Measurements from ENCODE around the gene LRRK1.

DNA sequence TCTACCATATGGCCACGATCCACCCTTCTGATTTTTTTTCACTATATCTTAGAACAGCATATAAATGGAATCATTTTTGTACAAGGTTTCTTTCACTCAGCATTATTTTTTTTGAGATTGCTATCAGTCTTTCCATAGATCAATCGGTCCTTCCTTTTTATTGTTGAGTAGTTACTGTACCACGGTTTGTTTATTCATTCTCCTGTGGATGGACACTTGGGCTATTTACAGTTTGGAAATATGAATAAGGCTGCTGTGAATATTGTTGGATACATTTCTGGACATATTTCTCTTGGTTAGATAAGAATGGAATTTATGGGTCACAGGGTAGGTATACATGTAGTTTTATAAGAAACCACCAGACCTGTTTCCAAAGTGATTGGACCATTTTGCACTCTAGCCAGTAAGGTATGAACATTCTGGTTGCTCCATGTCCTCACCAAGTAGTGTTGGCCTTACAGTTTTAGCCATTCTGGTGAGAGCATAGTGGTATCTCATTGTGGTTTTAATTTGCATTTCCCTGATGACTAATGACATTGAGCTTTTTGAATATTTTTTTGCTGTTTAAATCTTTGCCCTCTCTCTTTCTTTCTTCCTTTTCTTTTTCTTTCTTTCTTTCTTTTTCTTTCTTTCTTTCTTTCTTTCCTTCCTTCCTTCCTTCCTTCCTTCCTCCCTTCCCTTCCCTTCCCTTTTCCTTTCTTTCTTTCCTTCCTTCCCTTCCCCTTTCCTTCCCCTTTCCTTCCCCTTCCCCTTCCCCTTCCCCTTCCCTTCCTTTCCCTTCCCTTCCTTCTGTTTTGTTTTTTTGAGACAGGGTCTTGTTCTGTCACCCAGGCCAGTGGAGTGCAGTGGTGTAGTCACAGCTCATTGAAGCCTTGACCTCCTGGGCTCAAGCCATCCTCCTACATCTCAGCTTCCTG, 49.2 kb downstream of the LRRK1 start:
- TF ChIP-seq EZH2 (IDR thresholded peaks at IDR 0.05) (no peak), EZH2phosphoT487 (IDR thresholded peaks at IDR 0.05) (no peak)
- TF ChIP-seq, protein P1, sequence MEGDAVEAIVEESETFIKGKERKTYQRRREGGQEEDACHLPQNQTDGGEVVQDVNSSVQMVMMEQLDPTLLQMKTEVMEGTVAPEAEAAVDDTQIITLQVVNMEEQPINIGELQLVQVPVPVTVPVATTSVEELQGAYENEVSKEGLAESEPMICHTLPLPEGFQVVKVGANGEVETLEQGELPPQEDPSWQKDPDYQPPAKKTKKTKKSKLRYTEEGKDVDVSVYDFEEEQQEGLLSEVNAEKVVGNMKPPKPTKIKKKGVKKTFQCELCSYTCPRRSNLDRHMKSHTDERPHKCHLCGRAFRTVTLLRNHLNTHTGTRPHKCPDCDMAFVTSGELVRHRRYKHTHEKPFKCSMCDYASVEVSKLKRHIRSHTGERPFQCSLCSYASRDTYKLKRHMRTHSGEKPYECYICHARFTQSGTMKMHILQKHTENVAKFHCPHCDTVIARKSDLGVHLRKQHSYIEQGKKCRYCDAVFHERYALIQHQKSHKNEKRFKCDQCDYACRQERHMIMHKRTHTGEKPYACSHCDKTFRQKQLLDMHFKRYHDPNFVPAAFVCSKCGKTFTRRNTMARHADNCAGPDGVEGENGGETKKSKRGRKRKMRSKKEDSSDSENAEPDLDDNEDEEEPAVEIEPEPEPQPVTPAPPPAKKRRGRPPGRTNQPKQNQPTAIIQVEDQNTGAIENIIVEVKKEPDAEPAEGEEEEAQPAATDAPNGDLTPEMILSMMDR (IDR thresholded peaks at IDR 0.05) = no peak

Measured in neural progenitor cell (in vitro differentiated cells).